Heart left ventricle (tissue), 13 donors: ENCODE measurements around the gene DYSF.

Experiments
- POLR2A ChIP-seq, 2 donors: fragments of 450-650 bp; IDR thresholded peaks; one replicate each; pipeline ENCODE4 v1.6.1; 2017; ENCODE audit warnings: antibody characterized with exemption in 2 of 2, mild to moderate bottlenecking in 2 of 2, moderate library complexity in 2 of 2
- TF ChIP-seq, protein P1 (sequence below), 12 donors: fragments of 200-600 bp; sonication (generic) in 4 of 12; IDR thresholded peaks; one replicate each; pipeline versions ENCODE4 v1.5.0 to v1.8.0; 2018 to 2022; ENCODE audit warnings: antibody characterized with exemption in 12 of 12, mild to moderate bottlenecking in 5 of 12
- donor health status: ischemic (EF 13 %, LVEDD 7.1; RV severe dilation, severe dysfunction).
- donor health status: DM: no; HTN: yes; CAD: no.
- donor health status: DM: no; HTN: no; CAD: no.
- donor health status: ischemic (EF 25% LVEDD 6.9; RV normal size, moderate dysfunction).
- donor health status: ischemic (EF 25% LVEDD 5.7; RV mildly dilated, moderate dysfunction).
- donor health status: ischemic (EF 35%, LVEDD 5.7; RV mildly dilated, moderate dysfunction).
- donor health status: nonischemic (EF 11% LVEDD 7.7; RV severe dilation, severe dysfunction).
- donor health status: DM: yes; HTN: yes; CAD: no.
- donor health status: PGD.
- donor health status: ischemic (EF 29% LVEDD 5.4; RV normal size, mild dysfunction).
- donor health status: nonischemic (EF 23%, LVEDD 6.1; RV moderate dilation, normal function).

GRCh38 chr2:71713581-71714580 is 260.5 kb downstream of the DYSF start:
- TF ChIP-seq, protein P1, sequence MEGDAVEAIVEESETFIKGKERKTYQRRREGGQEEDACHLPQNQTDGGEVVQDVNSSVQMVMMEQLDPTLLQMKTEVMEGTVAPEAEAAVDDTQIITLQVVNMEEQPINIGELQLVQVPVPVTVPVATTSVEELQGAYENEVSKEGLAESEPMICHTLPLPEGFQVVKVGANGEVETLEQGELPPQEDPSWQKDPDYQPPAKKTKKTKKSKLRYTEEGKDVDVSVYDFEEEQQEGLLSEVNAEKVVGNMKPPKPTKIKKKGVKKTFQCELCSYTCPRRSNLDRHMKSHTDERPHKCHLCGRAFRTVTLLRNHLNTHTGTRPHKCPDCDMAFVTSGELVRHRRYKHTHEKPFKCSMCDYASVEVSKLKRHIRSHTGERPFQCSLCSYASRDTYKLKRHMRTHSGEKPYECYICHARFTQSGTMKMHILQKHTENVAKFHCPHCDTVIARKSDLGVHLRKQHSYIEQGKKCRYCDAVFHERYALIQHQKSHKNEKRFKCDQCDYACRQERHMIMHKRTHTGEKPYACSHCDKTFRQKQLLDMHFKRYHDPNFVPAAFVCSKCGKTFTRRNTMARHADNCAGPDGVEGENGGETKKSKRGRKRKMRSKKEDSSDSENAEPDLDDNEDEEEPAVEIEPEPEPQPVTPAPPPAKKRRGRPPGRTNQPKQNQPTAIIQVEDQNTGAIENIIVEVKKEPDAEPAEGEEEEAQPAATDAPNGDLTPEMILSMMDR (IDR thresholded peaks at IDR 0.05), result no peak
- TF ChIP-seq POLR2A (IDR thresholded peaks at IDR 0.05), result no peak
